GM21723 (cell line): Measurements from ENCODE around the gene SMIM14.
"Not testable (repeated sequence)": the region's sequence is repeated elsewhere in the genome, so short reads cannot be mapped to it uniquely, and the experiment has no call there.

Source experiments
- ATAC-seq: cut with Tn5 transposase; IDR thresholded peaks from one replicate; pipeline ENCODE4 v1.9.1; 2021; ENCODE audit warnings: mild to moderate bottlenecking, moderate library complexity; ENCODE audit not compliant: unreplicated experiment

SMIM14 gene

GRCh38 chr4:39648213-39648612 is 9.5 kb upstream of the SMIM14 start:
- no peak for ATAC-seq

- no peak for ATAC-seq
Measured at GRCh38 chr4:39642885-39643552, 4.4 kb upstream of the SMIM14 start.

- ATAC-seq: no peak
Measured at GRCh38 chr4:39641451-39641850, 2.8 kb upstream of the SMIM14 start.

- ATAC-seq: peak; percentile 22
Measured at GRCh38 chr4:39637586-39638353, 895 bp downstream of the SMIM14 start.

- ATAC-seq: no peak
Measured at GRCh38 chr4:39637221-39637585, 1.5 kb downstream of the SMIM14 start.

GRCh38 chr4:39636531-39637184 is 2.0 kb downstream of the SMIM14 start:
- ATAC-seq: no peak

GRCh38 chr4:39635023-39635422 is 3.6 kb downstream of the SMIM14 start:
- ATAC-seq: no peak

- ATAC-seq: peak; percentile 64
Measured at GRCh38 chr4:39631700-39632079, 7.0 kb downstream of the SMIM14 start.

- ATAC-seq: no peak
Measured at GRCh38 chr4:39627413-39627812, 11.3 kb downstream of the SMIM14 start.

- ATAC-seq: no peak
Measured at GRCh38 chr4:39626913-39627312, 11.8 kb downstream of the SMIM14 start.

GRCh38 chr4:39626261-39626660 is 12.4 kb downstream of the SMIM14 start:
- peak; percentile 59 for ATAC-seq

GRCh38 chr4:39621582-39621981 is 17.1 kb downstream of the SMIM14 start:
- ATAC-seq: no peak

- ATAC-seq: no peak
Measured at GRCh38 chr4:39620551-39621313, 17.9 kb downstream of the SMIM14 start.

GRCh38 chr4:39617534-39617933 is 21.1 kb downstream of the SMIM14 start:
- no peak for ATAC-seq

GRCh38 chr4:39616651-39617050 is 22.0 kb downstream of the SMIM14 start:
- no peak for ATAC-seq

GRCh38 chr4:39616112-39616511 is 22.6 kb downstream of the SMIM14 start:
- ATAC-seq: not testable (repeated sequence)

GRCh38 chr4:39614487-39615162 is 24.0 kb downstream of the SMIM14 start:
- ATAC-seq: no peak

GRCh38 chr4:39613093-39613656 is 25.5 kb downstream of the SMIM14 start:
- ATAC-seq: no peak

- peak; percentile 93 for ATAC-seq
Measured at GRCh38 chr4:39609454-39609931, 29.2 kb downstream of the SMIM14 start.

GRCh38 chr4:39608451-39608850 is 30.2 kb downstream of the SMIM14 start:
- no peak for ATAC-seq
